Measurements from ENCODE around the gene CCDC152.
"Not testable (repeated sequence)": the region's sequence is repeated elsewhere in the genome, so short reads cannot be mapped to it uniquely, and the experiment has no call there.

CCDC152 gene

GRCh38 chr5:42721484-42721883, 35.1 kb upstream of the CCDC152 start:
- TF ChIP-seq CTCF (IDR thresholded peaks at IDR 0.05; ENCODE audit: insufficient read depth, low read length, poor library complexity, severe bottlenecking): no peak
- DNase-seq (ENCODE audit: extremely low read depth, insufficient read length): no peak
- H3K36me3 ChIP-seq (ENCODE audit: control insufficient read depth, insufficient read depth, low read length): no peaks in the 10 kb centered on the region
- no peaks in the 10 kb centered on the region for H3K27me3 ChIP-seq (replicated peaks; ENCODE audit: control insufficient read depth, insufficient read depth, low read length)
- no peak overlapping the region for H3K4me3 ChIP-seq (replicated peaks; ENCODE audit: low read depth, low read length)

- H3K27me3 ChIP-seq (replicated peaks; ENCODE audit: control insufficient read depth, insufficient read depth, low read length); H3K36me3 ChIP-seq (ENCODE audit: control insufficient read depth, insufficient read depth, low read length); DNase-seq (ENCODE audit: extremely low read depth, insufficient read length); H3K4me3 ChIP-seq (replicated peaks; ENCODE audit: low read depth, low read length): not testable (repeated sequence)
Observed at GRCh38 chr5:42734531-42735058, 22.0 kb upstream of the CCDC152 start.

- Histone ChIP-seq H3K36me3 (ENCODE audit: control insufficient read depth, insufficient read depth, low read length) (no peaks in the 10 kb centered on the region), H3K4me3 (replicated peaks; ENCODE audit: low read depth, low read length) (no peak overlapping the region), H3K27me3 (replicated peaks; ENCODE audit: control insufficient read depth, insufficient read depth, low read length) (no peaks in the 10 kb centered on the region)
- no peak for DNase-seq (ENCODE audit: extremely low read depth, insufficient read length)
- TF ChIP-seq CTCF (IDR thresholded peaks at IDR 0.05; ENCODE audit: insufficient read depth, low read length, poor library complexity, severe bottlenecking): no peak
Observed at GRCh38 chr5:42740920-42741319, 15.7 kb upstream of the CCDC152 start.

GRCh38 chr5:42745426-42745825, 11.2 kb upstream of the CCDC152 start:
- TF ChIP-seq CTCF (IDR thresholded peaks at IDR 0.05; ENCODE audit: insufficient read depth, low read length, poor library complexity, severe bottlenecking): peak; percentile 55
- no peaks in the 10 kb centered on the region for H3K27me3 ChIP-seq (replicated peaks; ENCODE audit: control insufficient read depth, insufficient read depth, low read length)
- no peak overlapping the region for H3K4me3 ChIP-seq (replicated peaks; ENCODE audit: low read depth, low read length)
- no peak for DNase-seq (ENCODE audit: extremely low read depth, insufficient read length)
- H3K36me3 ChIP-seq (ENCODE audit: control insufficient read depth, insufficient read depth, low read length): no peaks in the 10 kb centered on the region

- no peaks in the 10 kb centered on the region for H3K36me3 ChIP-seq (ENCODE audit: control insufficient read depth, insufficient read depth, low read length)
- no peak for DNase-seq (ENCODE audit: extremely low read depth, insufficient read length)
- TF ChIP-seq CTCF (IDR thresholded peaks at IDR 0.05; ENCODE audit: insufficient read depth, low read length, poor library complexity, severe bottlenecking): no peak
- no peaks in the 10 kb centered on the region for H3K27me3 ChIP-seq (replicated peaks; ENCODE audit: control insufficient read depth, insufficient read depth, low read length)
- no peak overlapping the region for H3K4me3 ChIP-seq (replicated peaks; ENCODE audit: low read depth, low read length)
Observed at GRCh38 chr5:42745856-42746255, 10.8 kb upstream of the CCDC152 start.

GRCh38 chr5:42749020-42749419, 7.6 kb upstream of the CCDC152 start:
- TF ChIP-seq CTCF (IDR thresholded peaks at IDR 0.05; ENCODE audit: insufficient read depth, low read length, poor library complexity, severe bottlenecking): no peak
- Histone ChIP-seq H3K36me3 (ENCODE audit: control insufficient read depth, insufficient read depth, low read length) (no peaks in the 10 kb centered on the region), H3K27me3 (replicated peaks; ENCODE audit: control insufficient read depth, insufficient read depth, low read length) (no peaks in the 10 kb centered on the region), H3K4me3 (replicated peaks; ENCODE audit: low read depth, low read length) (no peak overlapping the region)
- DNase-seq (ENCODE audit: extremely low read depth, insufficient read length): no peak

Measured in GM06990 (cell line).